Stimulated activated CD8-positive, alpha-beta memory T cell treated with anti-CD3 and anti-CD28 coated beads, Interleukin-4, amount 100 ng/mL, for 1 hour (primary cell): ENCODE data around the gene PKN3.

ENCODE experiments used
- DNase-seq, 2 donors: peaks; one replicate each; pipeline ENCODE4 v3.0.0-alpha.2; 2020; ENCODE audit warnings: low read depth in 2 of 2, low spot score in 1 of 2

The PKN3 gene

GRCh38 chr9:128742401-128742800 lies 40.1 kb downstream of the PKN3 start:
- no peak for DNase-seq

DNA sequence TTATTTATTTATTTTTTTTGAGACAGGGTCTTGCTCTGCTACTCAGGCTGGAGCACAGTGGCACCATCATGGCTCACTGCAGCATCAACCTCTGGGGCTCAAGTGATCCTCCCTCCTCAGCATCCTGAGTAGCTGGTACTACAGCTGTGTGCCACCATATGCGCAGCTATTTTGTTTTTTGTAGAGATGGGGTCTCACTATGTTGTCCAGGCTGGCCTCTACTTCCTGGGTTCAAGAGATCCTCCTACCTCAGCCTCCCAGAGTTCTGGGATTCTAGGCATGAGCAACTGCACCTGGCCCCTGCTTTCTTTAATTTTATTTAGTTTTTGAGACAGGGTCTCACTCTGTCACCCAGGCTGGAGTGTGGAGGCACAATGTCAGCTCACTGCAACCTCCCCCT lies 41.1 kb downstream of the PKN3 start:
- DNase-seq, result no peak

DNA sequence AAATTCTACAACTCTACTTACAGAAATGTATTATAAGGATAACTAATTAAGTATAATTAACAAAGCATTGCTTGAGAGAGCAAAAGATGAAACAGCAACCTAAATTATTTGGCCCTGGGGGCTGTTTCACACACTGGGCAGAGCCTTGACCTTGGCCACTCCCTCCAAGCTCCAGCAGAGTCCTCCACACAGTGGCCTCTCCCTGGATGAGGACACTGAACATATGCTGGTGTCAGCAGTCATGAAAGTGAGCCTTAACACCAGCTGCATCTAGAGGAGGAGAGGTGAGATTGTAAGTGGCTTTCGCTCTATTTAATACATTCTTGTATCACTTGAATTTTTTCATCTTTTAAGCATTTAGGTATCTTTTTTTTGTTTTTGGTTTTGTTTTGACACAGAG lies 44.9 kb downstream of the PKN3 start:
- no peak for DNase-seq

- no peak for DNase-seq
These were observed 48.8 kb downstream of the PKN3 start for GRCh38 chr9:128750926-128751595.

- DNase-seq, result no peak
These were observed 51.3 kb downstream of the PKN3 start for GRCh38 chr9:128753627-128754026.

DNA sequence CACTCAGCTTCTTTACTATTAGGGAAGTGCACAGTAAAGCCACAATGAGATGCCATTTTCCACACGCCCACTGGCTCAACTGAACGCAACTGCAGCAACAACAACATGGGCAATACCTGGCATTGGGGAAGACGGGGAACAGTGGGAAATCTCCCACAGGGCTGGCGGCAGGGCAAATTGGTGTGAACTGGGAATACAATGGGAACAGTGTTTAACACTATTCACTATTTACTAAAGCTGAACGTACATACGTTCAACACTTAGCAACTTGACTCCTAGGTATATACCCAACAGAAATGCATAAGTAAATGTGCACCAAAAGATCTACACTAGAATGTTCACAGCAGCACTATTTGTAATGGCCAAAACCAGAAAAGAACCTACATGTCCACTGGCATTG lies 55.3 kb downstream of the PKN3 start:
- no peak for DNase-seq

DNA sequence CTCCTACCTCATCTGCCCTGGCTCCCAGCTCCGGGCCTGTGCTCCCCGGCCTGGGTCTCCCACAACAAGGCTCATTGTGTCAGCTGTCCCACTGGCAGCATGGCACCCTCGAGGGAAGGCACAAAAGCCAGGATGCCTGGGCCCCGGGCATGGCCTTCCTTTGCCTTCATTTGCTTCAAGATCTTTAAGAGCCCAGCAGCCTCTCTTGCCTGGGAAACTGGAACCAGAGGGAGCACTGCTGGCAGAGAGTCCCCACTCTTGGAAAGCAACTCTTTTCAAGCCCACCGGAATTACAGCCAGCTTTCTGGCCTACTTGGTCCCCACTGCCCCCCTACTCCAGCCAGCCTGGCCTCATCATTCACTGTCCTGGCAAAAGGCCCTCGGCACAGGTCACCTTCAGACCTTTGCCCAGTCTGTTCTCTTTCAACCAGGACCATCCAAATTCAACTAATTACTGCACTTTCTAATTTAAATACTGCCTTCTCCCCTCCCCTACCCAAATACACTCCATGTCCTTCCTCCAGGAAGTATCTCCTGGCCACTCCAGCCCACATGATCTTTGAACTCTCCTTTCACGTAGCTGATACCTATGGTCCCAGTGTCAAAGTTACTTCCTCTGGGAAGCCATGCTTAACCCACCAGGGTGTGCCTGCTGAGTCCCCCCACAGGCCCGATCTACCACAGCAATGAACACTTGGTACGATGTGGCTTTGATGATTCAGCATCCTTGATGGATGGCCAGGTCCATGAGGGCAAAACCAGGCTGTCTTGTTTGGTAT lies 60.6 kb downstream of the PKN3 start:
- DNase-seq, result no peak

- DNase-seq, result no peak
These were observed 62.1 kb downstream of the PKN3 start for GRCh38 chr9:128764361-128764760.

DNA sequence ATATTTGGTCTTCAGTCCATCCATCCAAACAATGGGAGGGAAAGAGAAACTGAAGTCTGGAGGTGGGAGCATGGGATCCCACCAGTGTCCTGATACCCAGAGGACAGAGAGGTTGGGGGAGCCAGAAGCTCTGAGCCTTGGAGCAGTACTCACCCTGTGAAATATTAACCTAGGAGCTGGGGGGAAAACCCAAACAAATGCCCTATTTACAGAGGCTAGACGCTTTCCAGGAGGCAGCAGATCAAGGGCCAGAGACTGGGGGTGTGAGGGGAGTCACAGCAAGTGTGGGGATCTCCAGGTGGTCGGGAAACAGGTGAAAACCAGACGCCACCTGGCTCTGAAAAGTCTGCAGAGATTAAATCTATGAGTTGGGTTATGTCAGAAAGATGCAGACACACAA lies 63.2 kb downstream of the PKN3 start:
- no peak for DNase-seq

- DNase-seq, result no peak
These were observed 66.3 kb downstream of the PKN3 start for GRCh38 chr9:128768606-128769005.
